ENCODE data around the gene KCNMB2.

The KCNMB2 gene

GRCh38 chr3:178551916-178552321 is 15.7 kb downstream of the KCNMB2 start:
- TF ChIP-seq CTCF (IDR thresholded peaks at IDR 0.05), result no peak
- Histone ChIP-seq H3K4me3 (no peak overlapping the region), H3K4me1 (no peaks in the 10 kb centered on the region), H3K36me3 (no peaks in the 10 kb centered on the region), H3K27ac (no peak overlapping the region), H3K9me3 (no peaks in the 10 kb centered on the region), H3K27me3 (no peaks in the 10 kb centered on the region)
- DNase-seq, result no peak
- intact Hi-C loops (cut with DNase I; ENCODE audit: low total_unique reads), result no loop called here

DNA sequence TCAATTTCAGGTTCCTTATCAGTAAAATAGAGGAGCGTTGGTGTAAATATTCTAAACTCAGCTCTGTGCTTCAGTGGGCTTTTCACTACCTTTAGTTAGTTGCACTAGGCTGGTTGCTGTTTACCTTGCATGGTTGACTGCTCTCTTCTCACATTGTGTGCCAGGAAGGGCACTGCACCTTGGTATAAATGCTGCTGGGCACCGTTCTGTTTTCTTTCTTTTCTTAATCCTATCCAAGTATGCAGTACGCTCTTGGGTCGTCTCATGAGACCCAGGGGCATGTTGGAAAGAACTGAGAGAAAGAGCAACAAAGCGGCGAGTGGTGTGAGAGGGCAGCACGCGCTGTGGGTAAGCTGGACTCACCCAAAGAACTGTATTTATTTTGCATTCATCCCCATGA is 22.4 kb downstream of the KCNMB2 start:
- H3K4me3 ChIP-seq, result no peak overlapping the region
- H3K36me3 ChIP-seq, result no peaks in the 10 kb centered on the region
- intact Hi-C loops (cut with DNase I; ENCODE audit: low total_unique reads), result no loop called here
- DNase-seq, result no peak
- no peaks in the 10 kb centered on the region for H3K27me3 ChIP-seq
- H3K9me3 ChIP-seq, result no peaks in the 10 kb centered on the region
- peaks cover 0 to 9% (median 0%) of the 10 kb centered on the region in 4 donors for H3K4me1 ChIP-seq
- no peak for TF ChIP-seq CTCF (IDR thresholded peaks at IDR 0.05)
- H3K27ac ChIP-seq, result no peak overlapping the region

- no peaks in the 10 kb centered on the region for H3K9me3 ChIP-seq
- H3K4me3 ChIP-seq, result no peak overlapping the region
- H3K27ac ChIP-seq, result no peak overlapping the region
- intact Hi-C loops (cut with DNase I; ENCODE audit: low total_unique reads), result no loop called here
- H3K36me3 ChIP-seq, result no peaks in the 10 kb centered on the region
- H3K4me1 ChIP-seq, result peaks cover 0 to 9% (median 0%) of the 10 kb centered on the region in 4 donors
- TF ChIP-seq CTCF (IDR thresholded peaks at IDR 0.05), result no peak
- H3K27me3 ChIP-seq, result no peaks in the 10 kb centered on the region
- DNase-seq, result no peak
These were observed 24.5 kb downstream of the KCNMB2 start for GRCh38 chr3:178560759-178561158.

DNA sequence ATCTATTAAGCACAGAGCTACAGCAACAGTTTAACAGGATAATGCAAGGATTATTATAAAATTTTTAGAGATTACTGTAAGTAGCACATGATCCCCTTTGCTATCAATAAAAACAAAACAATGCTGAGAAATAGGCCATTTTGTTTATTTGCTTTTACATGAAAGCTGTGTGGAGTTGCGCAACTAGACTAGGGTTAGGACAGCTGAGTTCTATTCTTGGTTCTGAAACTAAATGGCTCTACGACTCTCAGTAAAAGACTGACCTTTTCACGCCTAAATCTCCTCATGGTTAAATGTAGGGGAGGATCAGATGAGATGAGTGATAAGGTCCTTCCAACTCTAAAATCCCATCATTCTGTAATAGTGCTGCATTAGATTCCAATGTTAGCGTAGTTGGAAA is 25.0 kb downstream of the KCNMB2 start:
- intact Hi-C loops (cut with DNase I; ENCODE audit: low total_unique reads), result no loop called here

DNA sequence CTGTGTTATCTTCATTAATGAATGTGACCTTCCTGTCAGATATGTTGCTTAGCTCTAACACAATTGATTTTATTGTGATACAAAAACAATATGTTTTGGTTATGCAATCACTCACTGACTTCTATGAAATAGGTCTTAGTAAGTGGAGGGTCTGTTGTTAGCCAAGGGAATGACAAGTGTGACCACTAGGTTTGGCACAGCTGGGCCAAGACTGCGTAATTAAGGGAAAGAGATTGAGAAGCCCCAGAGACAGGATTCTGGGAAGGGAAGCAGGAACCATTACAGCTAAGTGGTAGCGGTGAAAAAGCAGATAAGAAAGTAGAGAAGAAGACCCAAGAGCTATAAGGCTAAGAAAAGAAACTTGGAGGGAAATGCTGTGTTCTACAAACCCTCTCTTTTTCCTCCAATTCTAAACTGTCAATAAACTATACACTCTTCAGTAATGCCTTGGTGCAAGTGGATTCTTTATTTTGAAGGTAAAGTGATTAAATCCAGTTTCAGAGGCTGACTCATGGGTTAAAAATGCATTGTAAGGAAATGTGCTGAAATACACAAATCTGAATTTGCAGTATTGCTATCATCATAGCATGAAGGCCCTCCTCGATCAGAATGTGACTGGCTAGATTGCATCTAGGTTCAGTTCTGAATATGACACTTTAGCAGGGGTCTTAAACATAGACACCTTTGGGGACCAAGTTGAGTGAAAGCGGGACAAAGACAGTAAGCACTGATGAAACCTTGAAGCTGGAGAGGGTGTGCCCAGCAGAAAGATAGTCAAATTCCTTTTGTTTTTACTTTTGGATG is 26.1 kb downstream of the KCNMB2 start:
- H3K36me3 ChIP-seq, result no peaks in the 10 kb centered on the region
- peaks cover 0 to 9% (median 0%) of the 10 kb centered on the region in 4 donors for H3K4me1 ChIP-seq
- intact Hi-C loops (cut with DNase I; ENCODE audit: low total_unique reads), result no loop called here
- H3K4me3 ChIP-seq, result no peak overlapping the region
- no peaks in the 10 kb centered on the region for H3K27me3 ChIP-seq
- TF ChIP-seq CTCF (IDR thresholded peaks at IDR 0.05), result no peak
- no peak for DNase-seq
- no peaks in the 10 kb centered on the region for H3K9me3 ChIP-seq
- no peak overlapping the region for H3K27ac ChIP-seq

More for the DNA sequence above, 25.0 kb downstream of the KCNMB2 start:
- TF ChIP-seq CTCF (IDR thresholded peaks at IDR 0.05), result no peak
- Histone ChIP-seq H3K4me3 (no peak overlapping the region), H3K9me3 (no peaks in the 10 kb centered on the region), H3K27me3 (no peaks in the 10 kb centered on the region), H3K4me1 (peaks cover 0 to 9% (median 0%) of the 10 kb centered on the region in 4 donors), H3K27ac (no peak overlapping the region), H3K36me3 (no peaks in the 10 kb centered on the region)
- no peak for DNase-seq

Measured in tibial artery (tissue), 4 donors.